ENCODE measurements around the gene NCF4. TPM values are rescaled to one million over a fixed set of nuclear protein-coding genes. Genes with fewer than 3 reads are reported as not detected.
A peak's percentile ranks its signal among the peaks of the same experiment; 100 is the strongest.

NCF4 gene
- total RNA-seq, 1 experiment from 2014 or later = not detected

- TF ChIP-seq CTCF (conservative IDR thresholded peaks at IDR 0.05) = no peak
- Histone ChIP-seq H2BK12ac (ENCODE audit: insufficient read length, low read depth, low read length) (no peak overlapping the region), H2BK15ac (ENCODE audit: low read depth, low read length) (no peak overlapping the region), H3K27ac (ENCODE audit: insufficient read length, low read depth, low read length) (no peak overlapping the region), H3K56ac (ENCODE audit: insufficient read length, low read depth, low read length) (no peak overlapping the region), H3K14ac (ENCODE audit: insufficient read depth, low read length) (no peak overlapping the region), H4K5ac (ENCODE audit: insufficient read length, low read depth, low read length) (no peak overlapping the region), H4K8ac (replicated peaks; ENCODE audit: insufficient read length, low read depth, low read length) (no peak overlapping the region), H3K4me2 (ENCODE audit: insufficient read depth, insufficient read length, low read length) (peak overlapping the region; percentile 72), H2BK20ac (ENCODE audit: low read depth, low read length, poor library complexity, severe bottlenecking) (no peak overlapping the region), H3K23me2 (ENCODE audit: insufficient read length, low read depth, low read length, poor library complexity, severe bottlenecking) (peaks cover 14% of the 10 kb centered on the region), H3K23ac (ENCODE audit: insufficient read length, low read depth, low read length) (no peak overlapping the region), H3K79me2 (ENCODE audit: insufficient read depth, low read length) (no peaks in the 10 kb centered on the region), H4K20me1 (ENCODE audit: control insufficient read depth, insufficient read depth, insufficient read length) (no peaks in the 10 kb centered on the region), H2BK120ac (ENCODE audit: low read depth, low read length, poor library complexity, severe bottlenecking) (no peak overlapping the region), H3K18ac (ENCODE audit: insufficient read length, low read depth, low read length) (no peak overlapping the region), H3K79me1 (ENCODE audit: insufficient read depth, low read depth, low read length, poor library complexity, severe bottlenecking) (no peaks in the 10 kb centered on the region), H2BK5ac (ENCODE audit: insufficient read length, low read length) (no peak overlapping the region), H3K4me1 (ENCODE audit: insufficient read depth, low read length) (peaks cover 2% of the 10 kb centered on the region; the same call in 1 of the 2 replicates), H3K27me3 (ENCODE audit: insufficient read depth, low read length) (peaks cover 25% of the 10 kb centered on the region), H4K91ac (ENCODE audit: insufficient read length, low read depth, low read length) (no peak overlapping the region), H3K9ac (ENCODE audit: extremely low read depth, insufficient read length, low read length) (no peak overlapping the region), H2AFZ (ENCODE audit: low read length) (no peak overlapping the region), H3K4ac (ENCODE audit: low read depth, low read length) (no peak overlapping the region), H3T11ph (ENCODE audit: low read length) (no peak overlapping the region), H3K9me3 (ENCODE audit: control insufficient read depth, low read depth, low read length) (no peaks in the 10 kb centered on the region), H2AK5ac (ENCODE audit: insufficient read length, low read length) (no peak overlapping the region)
- H3K4me1 Mint-ChIP-seq = peaks cover 23 to 44% of the 10 kb centered on the region in 2 experiments
- no CpG with 5 or more reads among the region's 8 CpGs for WGBS (ENCODE audit: extremely low coverage, insufficient read length, low lambda C conversion rate)
- no peaks in the 10 kb centered on the region; a peak in 1 of 7 replicates for H3K36me3 Mint-ChIP-seq (ENCODE audit: insufficient read depth in 1 of 3, low read depth in 3 of 3)
- DNase-seq = no peak
- H3K9me3 Mint-ChIP-seq = no peaks in the 10 kb centered on the region
- H3K27ac Mint-ChIP-seq = no peak overlapping the region
- peak overlapping the region; percentile 55 to 77 for H3K4me3 Mint-ChIP-seq
- H3K27me3 Mint-ChIP-seq (ENCODE audit: low read depth) = peaks cover 86% of the 10 kb centered on the region
Observed at GRCh38 chr22:36815558-36816338, 45.1 kb upstream of the NCF4 start.
